ENCODE data around the gene ZNF530. TPM values are rescaled to one million over a fixed set of nuclear protein-coding genes. Genes with fewer than 3 reads are reported as not detected.

The ZNF530 gene
- total RNA-seq (2014; rRNA removed; shearing (Covaris generic)) = 3.7 and 5.1 TPM in 2 replicates
- polyA plus RNA-seq (2016; fragmentation: Nextera tagmentation; extraction: Ambion mirVana) = 2.4 and 2.6 TPM in 2 replicates

GRCh38 chr19:57599761-57600383 lies at the start of gene ZNF530:
ZNF530 (plus strand) TSS chr19:57599885; CDS start chr19:57604346, 4,461 bp downstream.
- peak within 1 kb of the TSS; percentile 79 for H3K4me2 ChIP-seq (ENCODE audit: unreplicated experiment)
- no peaks in the 10 kb centered on the region for H3F3A ChIP-seq (ENCODE audit: insufficient read depth)
- WGBS, 2 experiments (ENCODE audit: low coverage in 1 of 2, low lambda C conversion rate in 2 of 2, missing lambda C conversion rate in 2 of 2) = 1 to 2% methylated on average over 37 to 48 of the region's 53 CpGs
- no peaks in the 10 kb centered on the region for H3K4me1 ChIP-seq (ENCODE audit: insufficient read depth)
- H2AFZ ChIP-seq = peak within 1 kb of the TSS; percentile 94
- H3K4me3 ChIP-seq = peak within 1 kb of the TSS; percentile 86
- no peak for TF ChIP-seq EZH2phosphoT487 (IDR thresholded peaks at IDR 0.05; ENCODE audit: insufficient read depth, low read depth)
- no peak for TF ChIP-seq EZH2 (IDR thresholded peaks at IDR 0.05; ENCODE audit: insufficient read depth, poor library complexity, severe bottlenecking)
- no peaks in the 10 kb centered on the region for H3K9me2 ChIP-seq (ENCODE audit: insufficient read depth)
- H3K36me3 ChIP-seq (ENCODE audit: low read depth) = no peaks in the 10 kb centered on the region
- peak; percentile 95 for DNase-seq
- no peaks in the 10 kb centered on the region for H4K20me1 ChIP-seq (ENCODE audit: insufficient read depth)
- H3K27me3 ChIP-seq (replicated peaks; ENCODE audit: insufficient read depth) = no peaks in the 10 kb centered on the region
- H3K79me2 ChIP-seq (ENCODE audit: insufficient read depth) = peaks cover 35% of the 10 kb centered on the region
- H3K27ac ChIP-seq = no peak within 1 kb of the TSS
- in situ Hi-C loops (cut with MboI) = no loop called here
- peak within 1 kb of the TSS; percentile 76 for H3K9ac ChIP-seq
- no peaks in the 10 kb centered on the region for H3K9me3 ChIP-seq (ENCODE audit: low read depth)

DNA sequence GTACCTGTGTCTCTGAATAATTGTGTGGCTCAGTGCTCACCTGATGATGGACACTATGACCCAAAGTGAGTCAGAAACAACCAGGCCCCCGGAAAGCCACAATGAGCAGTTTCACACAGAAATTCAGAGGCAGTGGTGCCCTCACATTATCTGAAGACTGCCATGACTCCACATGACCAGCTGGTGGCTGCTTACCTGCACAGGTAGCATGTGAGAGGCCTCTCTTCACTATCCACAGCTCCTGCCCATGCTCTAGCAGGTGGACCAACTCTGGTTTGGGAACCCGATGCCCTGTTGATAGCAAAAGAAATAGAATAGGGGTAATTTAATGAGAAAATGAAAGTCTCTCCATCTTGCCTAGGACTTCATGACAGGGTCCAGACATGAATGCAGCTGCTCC lies 47.3 kb upstream of the ZNF530 start:
- H3K79me2 ChIP-seq (ENCODE audit: insufficient read depth) = peaks cover 74% of the 10 kb centered on the region
- no peak overlapping the region for H3K27ac ChIP-seq
- WGBS, 2 experiments (ENCODE audit: low coverage in 1 of 2, low lambda C conversion rate in 2 of 2, missing lambda C conversion rate in 2 of 2) = 98 to 100% methylated on average over 2 of the region's 2 CpGs
- no peaks in the 10 kb centered on the region for H3F3A ChIP-seq (ENCODE audit: insufficient read depth)
- no peaks in the 10 kb centered on the region for H4K20me1 ChIP-seq (ENCODE audit: insufficient read depth)
- no peak overlapping the region for H3K4me2 ChIP-seq (ENCODE audit: unreplicated experiment)
- H2AFZ ChIP-seq = no peak overlapping the region
- peaks cover 83% of the 10 kb centered on the region for H3K36me3 ChIP-seq (ENCODE audit: low read depth)
- no peaks in the 10 kb centered on the region for H3K9me3 ChIP-seq (ENCODE audit: low read depth)
- in situ Hi-C loops (cut with MboI) = no loop called here
- no peaks in the 10 kb centered on the region for H3K9me2 ChIP-seq (ENCODE audit: insufficient read depth)
- no peak for DNase-seq
- H3K4me1 ChIP-seq (ENCODE audit: insufficient read depth) = no peaks in the 10 kb centered on the region
- TF ChIP-seq EZH2phosphoT487 (IDR thresholded peaks at IDR 0.05; ENCODE audit: insufficient read depth, low read depth) (no peak), EZH2 (IDR thresholded peaks at IDR 0.05; ENCODE audit: insufficient read depth, poor library complexity, severe bottlenecking) (no peak)
- H3K27me3 ChIP-seq (replicated peaks; ENCODE audit: insufficient read depth) = no peaks in the 10 kb centered on the region
- no peak overlapping the region for H3K4me3 ChIP-seq
- no peak overlapping the region for H3K9ac ChIP-seq

DNA sequence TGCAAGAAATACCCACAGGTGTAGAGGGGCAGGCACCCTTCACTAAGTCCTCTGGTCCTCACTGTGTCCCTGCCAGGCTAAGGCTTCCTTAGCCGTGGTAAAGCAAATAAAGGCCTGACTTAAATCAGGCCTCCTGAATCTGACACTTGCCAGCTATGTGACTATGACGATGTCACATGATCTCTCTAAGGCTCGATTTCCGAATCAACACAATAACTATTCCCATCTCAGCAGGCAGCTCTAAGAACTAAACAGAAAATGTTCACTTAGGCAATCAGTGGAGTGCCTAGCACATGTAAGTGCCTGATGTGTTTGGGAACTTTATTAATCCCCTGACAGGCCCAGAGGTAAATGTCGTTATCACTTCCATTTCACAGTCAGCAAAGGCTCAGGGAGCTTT lies 42.0 kb upstream of the ZNF530 start:
- Histone ChIP-seq H3K4me2 (ENCODE audit: unreplicated experiment) (no peak overlapping the region), H3K4me3 (peak overlapping the region; percentile 77), H3F3A (ENCODE audit: insufficient read depth) (peaks cover 8% of the 10 kb centered on the region; the same call in 1 of the 2 replicates)

GRCh38 chr19:57558525-57558924 lies 41.2 kb upstream of the ZNF530 start:
- WGBS, 2 experiments (ENCODE audit: low coverage in 1 of 2, low lambda C conversion rate in 2 of 2, missing lambda C conversion rate in 2 of 2) = 29 to 38% methylated on average over 6 of the region's 6 CpGs
- peaks cover 8% of the 10 kb centered on the region; the same call in 1 of the 2 replicates for H3F3A ChIP-seq (ENCODE audit: insufficient read depth)
- in situ Hi-C loops (cut with MboI) = no loop called here

More for the DNA sequence above, 42.0 kb upstream of the ZNF530 start:
- Histone ChIP-seq H3K4me1 (ENCODE audit: insufficient read depth) (peaks cover 14% of the 10 kb centered on the region; the same call in 1 of the 2 replicates), H3K36me3 (ENCODE audit: low read depth) (peaks cover 31% of the 10 kb centered on the region), H3K79me2 (ENCODE audit: insufficient read depth) (peaks cover 69% of the 10 kb centered on the region), H3K9me2 (ENCODE audit: insufficient read depth) (no peaks in the 10 kb centered on the region), H3K9me3 (ENCODE audit: low read depth) (no peaks in the 10 kb centered on the region), H4K20me1 (ENCODE audit: insufficient read depth) (no peaks in the 10 kb centered on the region), H3K9ac (0 out of 2 replicates have a peak overlapping the region, but pooled peaks have one; percentile 83), H2AFZ (no peak overlapping the region), H3K27ac (no peak overlapping the region), H3K27me3 (replicated peaks; ENCODE audit: insufficient read depth) (no peaks in the 10 kb centered on the region)
- TF ChIP-seq EZH2phosphoT487 (IDR thresholded peaks at IDR 0.05; ENCODE audit: insufficient read depth, low read depth) = no peak
- no peak for TF ChIP-seq EZH2 (IDR thresholded peaks at IDR 0.05; ENCODE audit: insufficient read depth, poor library complexity, severe bottlenecking)
- no peak for DNase-seq
- in situ Hi-C loops (cut with MboI) = no loop called here
- 93% methylated on average over 5 of the region's 5 CpGs for WGBS, 2 experiments (ENCODE audit: low coverage in 1 of 2, low lambda C conversion rate in 2 of 2, missing lambda C conversion rate in 2 of 2)

More at GRCh38 chr19:57558525-57558924, 41.2 kb upstream of the ZNF530 start:
- peaks cover 61% of the 10 kb centered on the region for H3K79me2 ChIP-seq (ENCODE audit: insufficient read depth)
- peak overlapping the region; percentile 83 for H3K9ac ChIP-seq
- peak overlapping the region; percentile 96 for H3K4me2 ChIP-seq (ENCODE audit: unreplicated experiment)
- peak overlapping the region; percentile 82 for H2AFZ ChIP-seq
- no peaks in the 10 kb centered on the region for H3K9me3 ChIP-seq (ENCODE audit: low read depth)
- peak overlapping the region; percentile 77 for H3K4me3 ChIP-seq
- H3K9me2 ChIP-seq (ENCODE audit: insufficient read depth) = no peaks in the 10 kb centered on the region
- peak overlapping the region; percentile 89; the same call in 1 of the 2 replicates for H3K27ac ChIP-seq
- DNase-seq = peak; percentile 53
- peaks cover 14% of the 10 kb centered on the region; the same call in 1 of the 2 replicates for H3K4me1 ChIP-seq (ENCODE audit: insufficient read depth)
- H3K27me3 ChIP-seq (replicated peaks; ENCODE audit: insufficient read depth) = no peaks in the 10 kb centered on the region
- H4K20me1 ChIP-seq (ENCODE audit: insufficient read depth) = no peaks in the 10 kb centered on the region
- H3K36me3 ChIP-seq (ENCODE audit: low read depth) = peaks cover 23% of the 10 kb centered on the region
- TF ChIP-seq EZH2 (IDR thresholded peaks at IDR 0.05; ENCODE audit: insufficient read depth, poor library complexity, severe bottlenecking) (no peak), EZH2phosphoT487 (IDR thresholded peaks at IDR 0.05; ENCODE audit: insufficient read depth, low read depth) (no peak)
